ENCODE measurements around the gene OR8K1. TPM values are rescaled to one million over a fixed set of nuclear protein-coding genes. Genes with fewer than 3 reads are reported as not detected.

The OR8K1 gene
- total and polyA plus RNA-seq, 4 donors: not detected

GRCh38 chr11:56394381-56394780, 48.5 kb downstream of the OR8K1 start:
- 90% methylated on average over 3 of the region's 3 CpGs for WGBS (ENCODE audit: insufficient coverage)
- no peak for DNase-seq (ENCODE audit: low read depth in 4 of 6, low spot score in 6 of 6)
- H3K4me3 ChIP-seq (ENCODE audit: low read depth, low read length): no peak overlapping the region
- H3K4me1 ChIP-seq (ENCODE audit: control insufficient read depth, insufficient read depth, low read length): no peaks in the 10 kb centered on the region
- no peaks in the 10 kb centered on the region for H3K36me3 ChIP-seq (ENCODE audit: control insufficient read depth, insufficient read depth, low read length)
- H3K27me3 ChIP-seq (ENCODE audit: control insufficient read depth, insufficient read depth, low read length): no peaks in the 10 kb centered on the region
- H3K9me3 ChIP-seq (ENCODE audit: control insufficient read depth, insufficient read depth, low read length): no peaks in the 10 kb centered on the region
- H3K27ac ChIP-seq (ENCODE audit: low read depth, low read length): no peak overlapping the region

- Histone ChIP-seq H3K27ac (ENCODE audit: low read depth, low read length) (no peak overlapping the region), H3K36me3 (ENCODE audit: control insufficient read depth, insufficient read depth, low read length) (no peaks in the 10 kb centered on the region), H3K4me1 (ENCODE audit: control insufficient read depth, insufficient read depth, low read length) (no peaks in the 10 kb centered on the region), H3K9me3 (ENCODE audit: control insufficient read depth, insufficient read depth, low read length) (no peaks in the 10 kb centered on the region), H3K4me3 (ENCODE audit: low read depth, low read length) (no peak overlapping the region), H3K27me3 (ENCODE audit: control insufficient read depth, insufficient read depth, low read length) (no peaks in the 10 kb centered on the region)
- DNase-seq (ENCODE audit: low read depth in 4 of 6, low spot score in 6 of 6): no peak
- WGBS (ENCODE audit: insufficient coverage): 79% methylated on average over 2 of the region's 3 CpGs
Observed at GRCh38 chr11:56396047-56396446, 50.2 kb downstream of the OR8K1 start.

Other genes starting within 250 kb of the OR8K1 start
- not detected for gene OR8H2, start 242.4 kb upstream of the OR8K1 start, total RNA-seq
- gene OR8H2, start 242.4 kb upstream of the OR8K1 start, polyA plus RNA-seq (ENCODE audit: insufficient read length in 2 of 2): not detected
- gene OR8H3, start 223.7 kb upstream of the OR8K1 start, total RNA-seq: not detected
- not detected for gene OR8H3, start 223.7 kb upstream of the OR8K1 start, polyA plus RNA-seq (ENCODE audit: insufficient read length in 2 of 2)
- gene OR8J3, start 205.8 kb upstream of the OR8K1 start, total RNA-seq: not detected
- gene OR8J3, start 205.8 kb upstream of the OR8K1 start, polyA plus RNA-seq (ENCODE audit: insufficient read length in 2 of 2): not detected
- gene OR8K5, start 185.7 kb upstream of the OR8K1 start, total RNA-seq: not detected
- gene OR8K5, start 185.7 kb upstream of the OR8K1 start, polyA plus RNA-seq (ENCODE audit: insufficient read length in 2 of 2): not detected
- not detected for gene OR5J2, start 169.4 kb upstream of the OR8K1 start, total RNA-seq
- not detected for gene OR5J2, start 169.4 kb upstream of the OR8K1 start, polyA plus RNA-seq (ENCODE audit: insufficient read length in 2 of 2)
- not detected for gene OR5T2, start 111.8 kb upstream of the OR8K1 start, total RNA-seq
- not detected for gene OR5T2, start 111.8 kb upstream of the OR8K1 start, polyA plus RNA-seq (ENCODE audit: insufficient read length in 2 of 2)
- not detected for gene OR5T3, start 93.8 kb upstream of the OR8K1 start, total RNA-seq
- gene OR5T3, start 93.8 kb upstream of the OR8K1 start, polyA plus RNA-seq (ENCODE audit: insufficient read length in 2 of 2): not detected
- not detected for gene OR5T1, start 71.9 kb upstream of the OR8K1 start, total RNA-seq
- gene OR5T1, start 71.9 kb upstream of the OR8K1 start, polyA plus RNA-seq (ENCODE audit: insufficient read length in 2 of 2): not detected
- gene OR8H1, start 53.8 kb upstream of the OR8K1 start, total RNA-seq: not detected
- gene OR8H1, start 53.8 kb upstream of the OR8K1 start, polyA plus RNA-seq (ENCODE audit: insufficient read length in 2 of 2): not detected
- gene OR8K3, start 30.9 kb upstream of the OR8K1 start, total RNA-seq: not detected
- not detected for gene OR8K3, start 30.9 kb upstream of the OR8K1 start, polyA plus RNA-seq (ENCODE audit: insufficient read length in 2 of 2)
- gene OR8J1, start 8.3 kb downstream of the OR8K1 start, total RNA-seq: not detected
- gene OR8J1, start 8.3 kb downstream of the OR8K1 start, polyA plus RNA-seq (ENCODE audit: insufficient read length in 2 of 2): not detected
- not detected for gene OR8U1, start 29.6 kb downstream of the OR8K1 start, total RNA-seq
- gene OR8U1, start 29.6 kb downstream of the OR8K1 start, polyA plus RNA-seq (ENCODE audit: insufficient read length in 2 of 2): not detected
- not detected for gene OR5AL1, start 66.7 kb downstream of the OR8K1 start, total RNA-seq
- gene OR5AL1, start 66.7 kb downstream of the OR8K1 start, polyA plus RNA-seq (ENCODE audit: insufficient read length in 2 of 2): not detected
- not detected for gene OR5M3, start 127.3 kb downstream of the OR8K1 start, total RNA-seq
- gene OR5M3, start 127.3 kb downstream of the OR8K1 start, polyA plus RNA-seq (ENCODE audit: insufficient read length in 2 of 2): not detected
- gene OR5M8, start 145.3 kb downstream of the OR8K1 start, total RNA-seq: not detected
- not detected for gene OR5M8, start 145.3 kb downstream of the OR8K1 start, polyA plus RNA-seq (ENCODE audit: insufficient read length in 2 of 2)
- not detected for gene OR5M11, start 197.2 kb downstream of the OR8K1 start, total RNA-seq
- gene OR5M11, start 197.2 kb downstream of the OR8K1 start, polyA plus RNA-seq (ENCODE audit: insufficient read length in 2 of 2): not detected
- gene OR5M10, start 231.7 kb downstream of the OR8K1 start, total RNA-seq: not detected
- gene OR5M10, start 231.7 kb downstream of the OR8K1 start, polyA plus RNA-seq (ENCODE audit: insufficient read length in 2 of 2): not detected

All from spinal cord (tissue), 10 donors.